ENCODE data around the gene ZBTB5. TPM values are rescaled to one million over a fixed set of nuclear protein-coding genes. Genes with fewer than 3 reads are reported as not detected.

Gene ZBTB5
- 6.3 to 8.0 TPM (median 7.3 TPM) in 5 replicates for total RNA-seq (2022; extraction: Qiagen RNA extraction; ENCODE audit: low read depth)

GRCh38 chr9:37465249-37466036, at the start of gene ZBTB5:
ZBTB5 (minus strand) TSS chr9:37465450; CDS start chr9:37442551, 22,899 bp downstream.

GRCh38 chr9:37485389-37486255, 20.4 kb upstream of the ZBTB5 start, which contains the start of gene POLR1E:
POLR1E (plus strand) TSS chr9:37485948; CDS start chr9:37486048, 100 bp downstream.

GRCh38 chr9:37422289-37423104, 42.8 kb downstream of the ZBTB5 start, which contains the start of gene GRHPR:
GRHPR (plus strand) TSS chr9:37422696; CDS start chr9:37422751, 55 bp downstream.

Other genes with a start within 250 kb of the ZBTB5 start
- 153 to 175 TPM (median 172 TPM) in 5 replicates for gene GRHPR, start 42.8 kb downstream of the ZBTB5 start, total RNA-seq (2022; extraction: Qiagen RNA extraction; ENCODE audit: low read depth)
- gene POLR1E, start 20.5 kb upstream of the ZBTB5 start, total RNA-seq (2022; extraction: Qiagen RNA extraction; ENCODE audit: low read depth), result 32.0 to 41.3 TPM (median 36.8 TPM) in 5 replicates
- gene FBXO10, start 110.9 kb upstream of the ZBTB5 start, total RNA-seq (2022; extraction: Qiagen RNA extraction; ENCODE audit: low read depth), result 5.8 to 8.8 TPM (median 7.3 TPM) in 5 replicates
- 330 to 343 TPM (median 331 TPM) in 5 replicates for gene TOMM5, start 127.1 kb upstream of the ZBTB5 start, total RNA-seq (2022; extraction: Qiagen RNA extraction; ENCODE audit: low read depth)
- gene FRMPD1, start 185.5 kb upstream of the ZBTB5 start, total RNA-seq (2022; extraction: Qiagen RNA extraction; ENCODE audit: low read depth), result 0.03 to 0.06 TPM (median 0.05 TPM) in 3 of 5 replicates, not detected in the others